ENCODE results near the gene TUBB4B.

TUBB4B gene

DNA sequence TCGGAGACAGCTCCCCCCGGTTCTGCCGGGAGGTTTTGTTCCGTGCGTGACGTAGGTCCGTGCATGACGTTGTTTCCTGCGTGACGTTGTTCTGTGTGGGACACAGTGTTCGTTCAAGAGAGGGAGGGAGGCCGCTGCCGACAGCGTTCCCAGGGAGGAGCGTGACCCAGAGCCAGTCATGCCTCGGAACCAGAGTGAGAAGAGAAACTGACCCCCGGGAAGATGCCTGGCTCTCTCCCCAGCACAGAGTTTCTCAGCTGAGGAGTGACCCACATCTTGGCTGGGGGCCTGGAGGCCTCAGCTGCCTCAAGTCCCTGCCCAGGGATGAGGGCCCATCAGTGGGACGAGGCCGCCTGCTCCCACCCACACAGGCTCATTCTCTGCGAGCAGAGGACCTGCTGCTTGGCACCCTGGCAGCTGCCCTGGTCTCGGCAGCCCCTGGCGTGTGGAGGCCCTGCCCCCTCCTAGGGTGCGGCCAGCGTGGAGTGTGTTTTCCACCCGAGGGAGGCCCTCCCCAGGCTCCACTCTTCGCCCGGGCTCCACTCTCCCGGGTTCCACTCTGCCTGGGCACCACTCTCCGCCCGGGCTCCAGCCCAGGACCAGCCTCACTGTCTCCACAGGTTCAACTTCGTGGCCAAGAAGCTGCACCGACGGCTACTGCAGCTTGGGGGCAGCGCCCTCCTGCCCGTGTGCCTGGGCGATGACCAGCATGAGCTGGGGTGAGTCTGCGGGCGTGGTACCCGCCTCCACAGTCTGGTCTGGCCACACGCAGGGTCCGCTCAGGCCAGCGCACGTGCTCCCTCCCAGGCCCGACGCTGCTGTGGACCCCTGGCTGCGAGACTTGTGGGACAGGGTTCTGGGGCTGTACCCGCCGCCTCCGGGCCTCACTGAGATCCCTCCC, 27.7 kb upstream of the TUBB4B start:
- DNase-seq: no peak

DNA sequence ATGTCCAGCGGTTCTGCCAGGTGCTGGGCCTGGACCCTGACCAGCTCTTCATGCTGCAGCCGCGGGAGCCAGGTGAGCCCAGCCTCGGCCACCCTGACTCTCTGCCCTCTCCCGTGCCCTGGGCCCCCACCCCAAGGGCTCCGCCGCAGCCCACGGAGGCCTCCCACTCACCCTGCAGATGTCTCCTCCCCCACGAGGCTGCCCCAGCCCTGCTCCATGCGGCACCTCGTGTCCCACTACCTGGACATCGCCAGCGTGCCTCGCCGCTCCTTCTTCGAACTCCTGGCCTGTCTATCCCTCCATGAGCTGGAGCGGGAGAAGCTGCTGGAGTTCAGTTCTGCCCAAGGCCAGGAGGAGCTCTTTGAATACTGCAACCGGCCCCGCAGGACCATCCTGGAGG, 26.5 kb upstream of the TUBB4B start:
- DNase-seq: no peak

- DNase-seq: no peak
These were observed 25.7 kb upstream of the TUBB4B start for GRCh38 chr9:137215196-137215986.

GRCh38 chr9:137216188-137216965, 24.7 kb upstream of the TUBB4B start:
- DNase-seq: no peak

DNA sequence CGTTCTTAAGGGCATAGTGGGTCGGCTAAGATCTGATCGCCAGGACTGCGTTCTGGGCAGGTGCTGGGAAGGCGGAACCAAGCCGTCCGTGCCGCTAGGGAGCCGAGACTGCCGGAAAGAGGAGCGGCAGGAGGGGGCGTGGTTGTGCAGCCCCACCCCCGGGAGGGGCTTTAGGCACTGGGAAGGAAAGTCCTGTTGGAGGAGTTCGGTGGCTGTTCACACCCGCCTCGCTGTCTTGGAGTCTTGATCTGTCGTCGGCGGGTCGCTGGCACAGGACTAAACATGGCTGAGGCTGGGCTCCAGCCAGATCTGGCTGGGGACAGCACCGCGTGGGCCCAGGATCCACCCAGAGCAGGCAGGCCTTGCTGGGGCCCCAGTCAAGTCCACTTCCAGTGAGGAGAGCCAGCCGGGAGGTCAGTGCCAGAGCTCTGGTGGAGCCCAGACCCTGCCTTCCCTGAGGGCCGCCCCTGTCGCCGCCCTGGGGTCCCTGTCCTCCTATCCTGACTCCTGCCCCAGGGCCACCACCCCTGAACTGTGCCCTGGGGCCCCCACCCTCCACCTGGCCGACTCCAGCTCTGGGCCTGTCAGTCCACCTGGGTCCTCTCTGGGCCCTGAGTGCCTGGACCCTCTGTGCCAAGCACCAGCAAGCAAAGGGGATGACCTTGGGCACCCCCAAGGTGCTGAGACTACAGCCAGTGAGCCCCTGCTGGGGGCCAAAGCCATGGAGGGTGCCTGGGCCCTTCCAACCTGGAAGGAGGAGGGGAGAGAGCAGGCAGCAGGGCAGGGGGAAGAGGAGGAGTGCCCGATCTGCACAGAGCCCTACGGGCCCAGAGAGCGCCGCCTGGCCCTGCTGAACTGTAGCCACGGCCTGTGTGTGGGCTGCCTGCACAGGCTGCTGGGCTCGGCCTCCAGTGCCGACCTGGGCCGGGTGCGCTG, 23.5 kb upstream of the TUBB4B start:
- DNase-seq: no peak

- DNase-seq: no peak
These were observed 22.8 kb upstream of the TUBB4B start for GRCh38 chr9:137218212-137218753.

- DNase-seq: no peak
These were observed 22.3 kb upstream of the TUBB4B start for GRCh38 chr9:137218754-137219271.

GRCh38 chr9:137219757-137220316, 21.2 kb upstream of the TUBB4B start:
- no peak for DNase-seq

DNA sequence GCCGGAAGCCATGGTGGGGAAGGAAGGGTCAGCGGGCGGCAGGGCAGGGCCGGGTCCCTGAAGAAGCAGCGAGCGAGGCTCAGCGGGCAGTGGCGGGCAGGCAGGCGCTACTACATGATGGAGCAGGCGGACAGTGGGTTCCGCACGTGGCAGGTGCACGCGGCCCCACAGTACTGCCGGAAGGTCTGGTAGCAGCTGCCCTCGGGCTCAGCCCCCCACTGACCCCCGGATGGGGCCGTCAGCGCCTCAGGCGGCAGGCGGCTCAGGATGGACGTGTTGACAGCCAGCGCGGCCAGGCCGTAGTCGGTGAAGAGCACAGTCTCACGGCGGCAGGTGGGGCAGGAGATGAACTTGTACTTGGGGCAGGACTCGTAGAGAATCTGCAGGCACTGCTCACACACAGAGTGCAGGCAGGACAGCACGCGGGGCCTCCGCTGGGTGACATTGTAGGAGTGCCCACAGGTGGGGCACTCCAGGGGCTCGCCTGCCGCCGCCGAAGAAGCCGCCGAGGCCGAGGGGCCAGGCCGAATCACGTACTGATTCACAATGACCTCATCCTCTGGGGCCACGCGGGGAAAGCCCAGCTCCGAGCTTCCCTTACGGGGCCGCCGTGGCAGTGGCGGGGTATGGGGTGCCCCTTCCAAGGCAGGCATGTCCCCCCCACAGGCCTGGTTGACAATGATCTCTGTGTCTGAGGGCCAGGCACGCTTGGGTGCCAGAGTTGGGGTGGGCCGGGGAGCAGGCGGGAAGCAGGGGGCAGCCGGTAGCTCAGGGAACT, 20.6 kb upstream of the TUBB4B start:
- DNase-seq: no peak

- DNase-seq: no peak
These were observed 20.0 kb upstream of the TUBB4B start for GRCh38 chr9:137221095-137221505.

DNA sequence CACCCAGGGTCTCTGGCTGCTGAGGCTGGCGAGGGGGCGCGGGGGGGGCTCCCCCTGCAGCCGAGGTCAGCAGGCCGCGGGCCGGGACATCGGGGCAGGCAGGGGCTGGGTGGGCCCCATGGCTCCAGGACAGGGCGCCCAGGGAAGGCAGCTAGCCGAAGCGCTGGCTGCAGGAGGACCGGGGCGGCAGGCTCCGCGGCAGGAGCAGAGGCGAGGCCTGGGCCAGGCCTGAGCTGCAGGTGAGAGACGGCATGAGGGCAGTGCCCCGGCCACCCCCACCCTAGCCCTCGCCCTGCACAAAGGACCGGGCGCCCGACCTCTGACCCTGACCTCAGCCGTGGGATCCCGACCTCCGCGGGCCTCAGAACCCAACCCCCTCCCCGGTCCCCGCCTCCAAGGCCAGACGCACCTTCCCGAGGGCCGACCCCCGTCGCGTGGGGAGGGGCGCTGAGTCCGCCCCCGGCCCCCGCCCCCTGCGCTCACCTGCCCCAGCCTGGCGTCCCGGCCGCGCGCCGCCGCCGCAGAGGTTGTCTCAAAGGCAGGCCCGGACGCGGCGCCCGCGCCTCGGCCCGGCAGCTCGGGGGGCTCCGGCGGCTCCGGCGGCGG, 19.5 kb upstream of the TUBB4B start:
- peak; percentile 10 for DNase-seq

DNA sequence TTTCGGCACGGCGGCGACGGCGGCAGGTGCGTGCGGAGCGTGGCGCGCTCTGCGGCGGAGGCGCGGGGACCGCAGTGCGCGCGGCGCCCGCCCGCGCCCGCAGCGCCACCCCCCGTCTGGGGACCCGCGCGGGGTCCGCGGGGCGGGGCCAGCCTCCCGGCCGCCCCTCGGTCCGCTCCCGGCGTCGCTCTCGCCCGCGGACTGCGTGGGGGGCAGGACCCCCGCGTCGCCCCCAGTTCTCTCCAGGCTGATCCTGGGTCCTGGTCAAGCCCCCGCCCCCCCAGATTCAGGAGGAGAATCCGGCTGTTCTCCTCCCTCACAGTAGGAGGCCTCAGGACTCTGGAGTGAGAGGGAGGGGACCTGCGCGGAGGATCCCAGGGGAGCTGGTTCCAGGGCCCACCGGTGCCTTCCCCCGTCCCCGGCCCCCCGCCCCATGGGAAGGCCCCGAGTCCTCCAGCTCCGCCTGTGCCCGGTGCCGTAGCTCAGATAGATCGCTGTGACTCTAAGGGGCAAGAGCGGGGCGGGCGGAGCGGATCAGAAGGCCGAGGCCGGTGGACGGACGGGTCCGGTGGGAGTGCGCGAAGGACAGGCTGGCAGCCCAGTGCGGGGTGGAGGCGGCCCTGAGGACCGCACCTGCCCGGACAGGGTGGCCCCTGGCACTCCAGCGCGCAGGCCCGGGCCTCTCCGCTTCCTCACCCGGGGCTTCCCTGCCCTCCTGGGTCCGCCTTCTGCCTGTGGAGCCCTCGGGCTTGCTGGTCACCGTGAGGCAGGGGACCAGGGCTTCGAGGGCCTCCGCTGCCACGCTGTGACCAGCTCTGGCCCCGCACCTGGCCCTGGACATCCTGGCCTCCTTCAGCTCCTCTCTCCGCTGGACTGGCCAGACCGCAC, 18.7 kb upstream of the TUBB4B start, which contains the start of gene RNF208:
TSS of gene RNF208 (minus strand) at position 51 of the 888 bp plus-strand sequence. CDS start 1,028 bp downstream, outside the sequence.
- DNase-seq: no peak

DNA sequence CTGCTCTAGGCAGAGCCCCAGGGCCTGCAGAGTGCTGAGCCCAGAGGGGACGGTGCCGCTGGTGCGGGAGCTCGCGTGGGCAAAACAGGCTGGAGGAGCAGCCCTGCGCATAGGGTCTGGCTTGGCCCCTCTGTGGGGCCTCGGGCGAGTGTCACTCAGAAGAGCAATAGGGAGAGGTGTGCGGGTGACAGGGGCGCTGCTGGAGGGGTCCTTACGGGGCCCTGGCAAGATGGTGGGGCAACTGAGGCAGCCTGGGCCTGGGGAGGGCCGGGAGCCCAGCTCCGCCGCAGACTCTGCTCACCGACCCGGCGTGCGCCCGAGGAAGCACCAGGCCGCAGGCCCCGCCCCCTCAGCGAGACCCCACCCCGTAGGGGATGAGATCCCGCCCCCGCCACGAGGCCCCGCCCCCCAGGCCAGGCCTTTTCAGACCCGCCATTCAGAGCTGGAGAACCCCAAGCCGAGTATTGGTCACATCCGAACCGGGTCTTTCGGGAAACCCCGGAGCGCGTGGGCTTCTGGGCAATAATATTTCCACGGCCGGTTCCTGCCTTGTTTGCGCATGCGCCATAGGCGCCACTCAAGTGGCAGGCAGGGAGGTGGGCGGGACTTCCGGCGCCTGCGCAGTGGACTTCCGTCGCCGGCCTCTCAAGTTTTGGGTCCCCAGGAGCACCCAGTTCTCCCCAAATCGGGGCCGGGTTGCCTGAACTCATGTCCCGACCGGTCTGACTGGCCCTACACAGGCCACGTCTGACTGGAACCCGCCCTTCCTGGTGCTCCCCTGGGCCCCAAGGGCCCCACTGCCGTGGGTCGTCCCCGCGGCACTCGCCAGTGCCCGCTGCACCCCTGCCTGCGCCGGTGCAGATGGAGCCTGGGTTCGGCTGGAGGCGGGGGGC, 17.8 kb upstream of the TUBB4B start:
- peak; percentile 93 for DNase-seq

- DNase-seq: no peak
These were observed 16.0 kb upstream of the TUBB4B start, which contains the start of gene CYSRT1 for GRCh38 chr9:137224830-137225694. Gene CYSRT1 (plus strand): TSS chr9:137225174. CDS start chr9:137225622, 448 bp downstream.

GRCh38 chr9:137225699-137226331, 15.3 kb upstream of the TUBB4B start:
- no peak for DNase-seq

Measured in DMS79 treated with DMSO at 0.1 percent for 48 hours (cell line).